H9 (cell line): ENCODE data around the gene RAD51. TPM values are rescaled to one million over a fixed set of nuclear protein-coding genes. Genes with fewer than 3 reads are reported as not detected.

Source experiments
- DNase-seq: peaks from one replicate; pipeline ENCODE4 v3.0.0-alpha.2; 2017
- H2AFZ ChIP-seq: one replicate; pipeline ENCODE4 v1.6.1; 2013; ENCODE audit warnings: mild to moderate bottlenecking, low read length, control low read depth, moderate library complexity
- H2AK5ac ChIP-seq: 2 replicates; pipeline ENCODE4 v1.6.1; 2013; ENCODE audit warnings: low read length, control low read depth, mixed read lengths; ENCODE audit not compliant: insufficient read length
- H2BK120ac ChIP-seq: one replicate; pipeline ENCODE4 v1.6.1; 2013; ENCODE audit warnings: low read depth, mild to moderate bottlenecking, low read length, control low read depth, inconsistent platforms; ENCODE audit not compliant: poor library complexity, severe bottlenecking
- H2BK12ac ChIP-seq: 2 replicates; pipeline ENCODE4 v1.6.1; 2013; ENCODE audit warnings: low read length, control low read depth, mixed read lengths, low read depth; ENCODE audit not compliant: insufficient read length
- H2BK15ac ChIP-seq: 2 replicates; pipeline ENCODE4 v1.6.1; 2013; ENCODE audit warnings: low read depth, low read length, control low read depth
- H2BK20ac ChIP-seq: one replicate; pipeline ENCODE4 v1.6.1; 2013; ENCODE audit warnings: low read depth, mild to moderate bottlenecking, low read length, control low read depth, inconsistent platforms; ENCODE audit not compliant: poor library complexity, severe bottlenecking
- H2BK5ac ChIP-seq: 2 replicates; pipeline ENCODE4 v1.6.1; 2013; ENCODE audit warnings: low read length, control low read depth, mixed read lengths; ENCODE audit not compliant: insufficient read length
- H3K14ac ChIP-seq: 2 replicates; pipeline ENCODE4 v1.6.1; 2013; ENCODE audit warnings: low read length, control low read depth; ENCODE audit not compliant: insufficient read depth
- H3K18ac ChIP-seq: 2 replicates; pipeline ENCODE4 v1.6.1; 2013; ENCODE audit warnings: low read depth, mild to moderate bottlenecking, mixed read lengths, low read length, control low read depth; ENCODE audit not compliant: insufficient read length
- H3K23ac ChIP-seq: 2 replicates; pipeline ENCODE4 v1.6.1; 2013; ENCODE audit warnings: low read length, control low read depth, mixed read lengths, low read depth; ENCODE audit not compliant: insufficient read length
- H3K23me2 ChIP-seq: 2 replicates; pipeline ENCODE4 v1.6.1; 2013; ENCODE audit warnings: low read depth, mild to moderate bottlenecking, mixed read lengths, low read length, control low read depth; ENCODE audit not compliant: insufficient read length, poor library complexity, severe bottlenecking
- H3K27ac ChIP-seq: 2 replicates; pipeline ENCODE4 v1.5.1; 2013; ENCODE audit warnings: low read length, control low read depth, mixed read lengths, low read depth; ENCODE audit not compliant: insufficient read length
- H3K27me3 ChIP-seq: 2 replicates; pipeline ENCODE4 v1.6.1; 2013; ENCODE audit warnings: low read length, control low read depth, inconsistent platforms; ENCODE audit not compliant: insufficient read depth
- H3K4ac ChIP-seq: 2 replicates; pipeline ENCODE4 v1.6.1; 2013; ENCODE audit warnings: low read depth, mild to moderate bottlenecking, control low read depth, inconsistent platforms, low read length, moderate library complexity
- H3K4me1 ChIP-seq: 2 replicates; pipeline ENCODE4 v1.6.1; 2013; ENCODE audit warnings: low read length, control low read depth, inconsistent platforms; ENCODE audit not compliant: insufficient read depth
- H3K4me2 ChIP-seq: 2 replicates; pipeline ENCODE4 v1.6.1; 2013; ENCODE audit warnings: low read length, control low read depth, mixed read lengths; ENCODE audit not compliant: insufficient read length, insufficient read depth
- H3K56ac ChIP-seq: 2 replicates; pipeline ENCODE4 v1.6.1; 2013; ENCODE audit warnings: low read depth, mild to moderate bottlenecking, mixed read lengths, low read length, control low read depth; ENCODE audit not compliant: insufficient read length
- H3K79me1 ChIP-seq: 2 replicates; pipeline ENCODE4 v1.6.1; 2013; ENCODE audit warnings: low read depth, mild to moderate bottlenecking, moderate library complexity, low read length, control low read depth, inconsistent platforms; ENCODE audit not compliant: insufficient read depth, poor library complexity, severe bottlenecking
- H3K79me2 ChIP-seq: 2 replicates; pipeline ENCODE4 v1.6.1; 2013; ENCODE audit warnings: low read length, control low read depth, inconsistent platforms; ENCODE audit not compliant: insufficient read depth
- H3K9ac ChIP-seq: 2 replicates; pipeline ENCODE4 v1.6.1; 2013; ENCODE audit warnings: low read length, control low read depth, mixed read lengths; ENCODE audit not compliant: insufficient read length; ENCODE audit errors: extremely low read depth
- H3K9me3 ChIP-seq: one replicate; pipeline ENCODE4 v1.6.1; 2013; ENCODE audit warnings: low read depth, low read length, inconsistent platforms; ENCODE audit not compliant: control insufficient read depth
- H3T11ph ChIP-seq: one replicate; pipeline ENCODE4 v1.6.1; 2013; ENCODE audit warnings: mild to moderate bottlenecking, low read length, control low read depth, inconsistent platforms
- H4K20me1 ChIP-seq: one replicate; pipeline ENCODE4 v1.6.1; 2013; ENCODE audit not compliant: control insufficient read depth, insufficient read length, insufficient read depth
- H4K5ac ChIP-seq: 2 replicates; pipeline ENCODE4 v1.6.1; 2013; ENCODE audit warnings: low read depth, mild to moderate bottlenecking, mixed read lengths, low read length, control low read depth; ENCODE audit not compliant: insufficient read length
- H4K8ac ChIP-seq: replicated peaks from 2 replicates; pipeline ENCODE4 v1.6.1; 2013; ENCODE audit warnings: low read length, control low read depth, mixed read lengths, low read depth; ENCODE audit not compliant: insufficient read length
- H4K91ac ChIP-seq: 2 replicates; pipeline ENCODE4 v1.6.1; 2013; ENCODE audit warnings: low read depth, mild to moderate bottlenecking, moderate library complexity, mixed read lengths, low read length, control low read depth; ENCODE audit not compliant: insufficient read length
- H3K27ac Mint-ChIP-seq, 3 experiments: 2 replicates in 2 of 3; 3 replicates in 1 of 3; pipeline ENCODE4 v1.8.0; 2020 to 2021; ENCODE audit warnings: mixed read lengths in 3 of 3, mild to moderate bottlenecking in 1 of 3, moderate library complexity in 1 of 3
- H3K27me3 Mint-ChIP-seq: 2 replicates; pipeline ENCODE4 v1.8.0; 2021; ENCODE audit warnings: low read depth, mild to moderate bottlenecking, moderate library complexity, mixed read lengths
- H3K36me3 Mint-ChIP-seq, 3 experiments: 2 replicates in 2 of 3; 3 replicates in 1 of 3; pipeline ENCODE4 v1.8.0; 2020 to 2021; ENCODE audit warnings: low read depth in 3 of 3, mixed read lengths in 3 of 3; ENCODE audit not compliant: insufficient read depth in 1 of 3
- H3K4me1 Mint-ChIP-seq, 2 experiments: 2 replicates each; pipeline ENCODE4 v1.8.0; 2020; ENCODE audit warnings: mixed read lengths in 2 of 2
- H3K4me3 Mint-ChIP-seq, 2 experiments: 2 replicates in 1 of 2; 3 replicates in 1 of 2; pipeline ENCODE4 v1.8.0; 2020 to 2021; ENCODE audit warnings: mild to moderate bottlenecking in 2 of 2, mixed read lengths in 2 of 2, moderate library complexity in 1 of 2
- H3K9me3 Mint-ChIP-seq, 2 experiments: 2 replicates in 1 of 2; 3 replicates in 1 of 2; pipeline ENCODE4 v1.8.0; 2020; ENCODE audit warnings: mild to moderate bottlenecking in 2 of 2, mixed read lengths in 2 of 2, moderate library complexity in 1 of 2
- WGBS: extraction: QIAGEN DNeasy Blood & Tissue Kit; methylation state at CpG from one replicate; pipeline ENCODE4 v1.1.7; 2013; ENCODE audit warnings: missing lambda C conversion rate, low lambda C conversion rate, mixed read lengths; ENCODE audit not compliant: insufficient read length; ENCODE audit errors: extremely low coverage; 5-methylcytosine and 5-hydroxymethylcytosine counted together
- total RNA-seq: library from RNA; stranded (reverse); gene quantifications from 2 replicates; pipeline ENCODE4 v1.2.1, GENCODE V29; 2021
- TF ChIP-seq, protein P1 (sequence below): fragments of 200-600 bp; sonication (generic); conservative IDR thresholded peaks from 3 replicates; pipeline ENCODE4 v1.8.0; 2021; ENCODE audit warnings: antibody characterized with exemption, mild to moderate bottlenecking

The RAD51 gene
- total RNA-seq, 1 experiment from 2014 or later, result 39.2 TPM

- H2AFZ ChIP-seq, result no peak overlapping the region
These were observed 69.7 kb downstream of the RAD51 start for GRCh38 chr15:40764629-40765103.

More at GRCh38 chr15:40764629-40765103, 69.7 kb downstream of the RAD51 start:
- H2BK12ac ChIP-seq, result no peak overlapping the region
- H3K23me2 ChIP-seq, result no peaks in the 10 kb centered on the region
- H2BK5ac ChIP-seq, result no peak overlapping the region
- TF ChIP-seq, protein P1, sequence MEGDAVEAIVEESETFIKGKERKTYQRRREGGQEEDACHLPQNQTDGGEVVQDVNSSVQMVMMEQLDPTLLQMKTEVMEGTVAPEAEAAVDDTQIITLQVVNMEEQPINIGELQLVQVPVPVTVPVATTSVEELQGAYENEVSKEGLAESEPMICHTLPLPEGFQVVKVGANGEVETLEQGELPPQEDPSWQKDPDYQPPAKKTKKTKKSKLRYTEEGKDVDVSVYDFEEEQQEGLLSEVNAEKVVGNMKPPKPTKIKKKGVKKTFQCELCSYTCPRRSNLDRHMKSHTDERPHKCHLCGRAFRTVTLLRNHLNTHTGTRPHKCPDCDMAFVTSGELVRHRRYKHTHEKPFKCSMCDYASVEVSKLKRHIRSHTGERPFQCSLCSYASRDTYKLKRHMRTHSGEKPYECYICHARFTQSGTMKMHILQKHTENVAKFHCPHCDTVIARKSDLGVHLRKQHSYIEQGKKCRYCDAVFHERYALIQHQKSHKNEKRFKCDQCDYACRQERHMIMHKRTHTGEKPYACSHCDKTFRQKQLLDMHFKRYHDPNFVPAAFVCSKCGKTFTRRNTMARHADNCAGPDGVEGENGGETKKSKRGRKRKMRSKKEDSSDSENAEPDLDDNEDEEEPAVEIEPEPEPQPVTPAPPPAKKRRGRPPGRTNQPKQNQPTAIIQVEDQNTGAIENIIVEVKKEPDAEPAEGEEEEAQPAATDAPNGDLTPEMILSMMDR, result no peak
- no peak overlapping the region for H2BK15ac ChIP-seq
- Mint-ChIP-seq H3K4me1 (peaks cover 29 to 31% of the 10 kb centered on the region in 2 experiments), H3K36me3 (peaks cover 0 to 5% (median 0%) of the 10 kb centered on the region in 3 experiments; a peak in 4 of 7 replicates), H3K27me3 (peaks cover 9% of the 10 kb centered on the region; the same call in 1 of the 2 replicates), H3K9me3 (no peaks in the 10 kb centered on the region), H3K4me3 (peak overlapping the region; percentile 76 to 85), H3K27ac (peak overlapping the region in 1 of 3 experiments; percentile 44; a peak in 2 of 7 replicates)
- H2BK120ac ChIP-seq, result no peak overlapping the region
- H3K27me3 ChIP-seq, result no peaks in the 10 kb centered on the region
- no peak for DNase-seq
- no peak overlapping the region for H3K18ac ChIP-seq
- H3K56ac ChIP-seq, result no peak overlapping the region
- H3K23ac ChIP-seq, result no peak overlapping the region
- no peak overlapping the region for H3T11ph ChIP-seq
- no peak overlapping the region for H4K8ac ChIP-seq
- no peak overlapping the region for H4K91ac ChIP-seq
- no peak overlapping the region for H3K4ac ChIP-seq
- no peak overlapping the region for H4K5ac ChIP-seq
- no peak overlapping the region for H3K14ac ChIP-seq
- H2BK20ac ChIP-seq, result no peak overlapping the region
- no peak overlapping the region for H3K27ac ChIP-seq
- no peaks in the 10 kb centered on the region for H4K20me1 ChIP-seq
- no peak overlapping the region for H2AK5ac ChIP-seq
- H3K4me2 ChIP-seq, result peak overlapping the region; percentile 50
- H3K79me1 ChIP-seq, result no peaks in the 10 kb centered on the region
- H3K9me3 ChIP-seq, result no peaks in the 10 kb centered on the region
- H3K4me1 ChIP-seq, result peaks cover 4% of the 10 kb centered on the region; the same call in 1 of the 2 replicates
- WGBS, result no CpG with 5 or more reads among the region's 8 CpGs
- H3K79me2 ChIP-seq, result no peaks in the 10 kb centered on the region
- no peak overlapping the region for H3K9ac ChIP-seq
